ENCODE measurements around the gene NXPH1. TPM values are rescaled to one million over a fixed set of nuclear protein-coding genes. Genes with fewer than 3 reads are reported as not detected.

The NXPH1 gene
- polyA plus RNA-seq, 1 of the 3 experiments (the other 2 are of a cell fraction) = not detected

GRCh38 chr7:8800986-8801385 lies 367.6 kb downstream of the NXPH1 start:
- Histone ChIP-seq H4K20me1 (ENCODE audit: insufficient read depth) (no peaks in the 10 kb centered on the region), H3K9ac (no peak overlapping the region), H3K27me3 (ENCODE audit: insufficient read depth) (no peaks in the 10 kb centered on the region), H3K4me1 (ENCODE audit: control insufficient read depth in 1 of 2, insufficient read depth in 2 of 2, low read depth in 1 of 2, low read length in 1 of 2) (no peaks in the 10 kb centered on the region; a peak in 1 of 4 replicates), H3F3A (replicated peaks; ENCODE audit: insufficient read depth) (no peaks in the 10 kb centered on the region), H3K79me2 (ENCODE audit: insufficient read depth) (no peaks in the 10 kb centered on the region), H3K36me3 (replicated peaks in 1 of 2; ENCODE audit: control insufficient read depth in 1 of 2, insufficient read depth in 2 of 2, low read length in 1 of 2) (no peaks in the 10 kb centered on the region), H3K4me2 (no peak overlapping the region), H3K27ac (ENCODE audit: low read depth in 2 of 2, low read length in 1 of 2) (no peak overlapping the region), H3K4me3 (ENCODE audit: low read depth in 2 of 2, low read length in 1 of 2) (no peak overlapping the region), H3K9me3 (peaks cover 3% of the 10 kb centered on the region), H2AFZ (ENCODE audit: low read depth) (no peak overlapping the region), H3K9me2 (no peaks in the 10 kb centered on the region)
- CTCF ChIA-PET = interaction anchor here (0.7 to 1.0 kb wide), 2 partner anchors 22 to 27 kb away, joined by 3 read pairs; no protein-coding TSS in a partner anchor
- POLR2A ChIA-PET = no interaction called here
- 92% methylated on average over 4 of the region's 4 CpGs for WGBS (ENCODE audit: low lambda C conversion rate)
- no peak for TF ChIP-seq TEAD4 (IDR thresholded peaks at IDR 0.05; ENCODE audit: borderline replicate concordance, insufficient read depth)
- no peak for TF ChIP-seq RFX5 (IDR thresholded peaks at IDR 0.05; ENCODE audit: low read length)
- TF ChIP-seq EP300 (IDR thresholded peaks at IDR 0.05; ENCODE audit: borderline replicate concordance in 1 of 2, low read depth in 1 of 2, low read length in 1 of 2) = no peak
- no peak for TF ChIP-seq JUND (IDR thresholded peaks at IDR 0.05)
- TF ChIP-seq TAF1 (IDR thresholded peaks at IDR 0.05; ENCODE audit: borderline replicate concordance, low read depth, low read length) = no peak
- no peak for TF ChIP-seq EZH2phosphoT487 (IDR thresholded peaks at IDR 0.05; ENCODE audit: borderline replicate concordance, low read depth)
- TF ChIP-seq MAX (IDR thresholded peaks at IDR 0.05; ENCODE audit: low read depth) = no peak
- no peak for TF ChIP-seq ZBTB33 (IDR thresholded peaks at IDR 0.05; ENCODE audit: borderline replicate concordance, low read depth)
- no peak for TF ChIP-seq USF1 (IDR thresholded peaks at IDR 0.05; ENCODE audit: borderline replicate concordance, low read depth)
- TF ChIP-seq RXRA (IDR thresholded peaks at IDR 0.05; ENCODE audit: borderline replicate concordance, low read depth) = no peak
- no peak for DNase-seq

Other genes starting within 250 kb of the NXPH1 start
- 2.4 and 5.4 TPM in 2 replicates for gene ICA1, start 171.4 kb upstream of the NXPH1 start, polyA plus RNA-seq (2012; rRNA removed)

Measured in SK-N-SH (cell line).